Activated effector memory CD4-positive, alpha-beta T cell treated with anti-CD3 and anti-CD28 coated beads, Interleukin-2, amount 50 U/mL, for 16 hours (primary cell): ENCODE measurements around the gene MGAT5B.
"Not testable (repeated sequence)": the region's sequence is repeated elsewhere in the genome, so short reads cannot be mapped to it uniquely, and the experiment has no call there.

Experiments used
- DNase-seq: peaks from one replicate; pipeline ENCODE4 v3.0.0-alpha.2; 2020

Gene MGAT5B

GRCh38 chr17:76849160-76849559 is 19.0 kb upstream of the MGAT5B start:
- not testable (repeated sequence) for DNase-seq

- DNase-seq = no peak
Observed at GRCh38 chr17:76852843-76853242, 15.4 kb upstream of the MGAT5B start.

GRCh38 chr17:76855105-76855504 is 13.1 kb upstream of the MGAT5B start:
- no peak for DNase-seq

- DNase-seq = no peak
Observed at GRCh38 chr17:76862079-76862478, 6.1 kb upstream of the MGAT5B start.

- DNase-seq = no peak
Observed at GRCh38 chr17:76862494-76862893, 5.7 kb upstream of the MGAT5B start.

GRCh38 chr17:76864024-76864423 is 4.2 kb upstream of the MGAT5B start:
- DNase-seq = no peak

GRCh38 chr17:76865174-76865573 is 3.0 kb upstream of the MGAT5B start:
- no peak for DNase-seq

- no peak for DNase-seq
Observed at GRCh38 chr17:76866203-76866602, 2.0 kb upstream of the MGAT5B start.

- no peak for DNase-seq
Observed at GRCh38 chr17:76866774-76867577, 1.2 kb upstream of the MGAT5B start.

- no peak for DNase-seq
Observed at GRCh38 chr17:76867578-76868175, 527 bp upstream of the MGAT5B start.

- DNase-seq = no peak
Observed at GRCh38 chr17:76868669-76869495, 678 bp downstream of the MGAT5B start.

- DNase-seq = no peak
Observed at GRCh38 chr17:76869496-76870376, 1.5 kb downstream of the MGAT5B start.

GRCh38 chr17:76870377-76870714 is 2.1 kb downstream of the MGAT5B start:
- no peak for DNase-seq

GRCh38 chr17:76871668-76872067 is 3.5 kb downstream of the MGAT5B start:
- DNase-seq = no peak

- no peak for DNase-seq
Observed at GRCh38 chr17:76872221-76872873, 4.1 kb downstream of the MGAT5B start.

- DNase-seq = no peak
Observed at GRCh38 chr17:76872874-76873221, 4.6 kb downstream of the MGAT5B start.

- DNase-seq = no peak
Observed at GRCh38 chr17:76873856-76874255, 5.7 kb downstream of the MGAT5B start.

GRCh38 chr17:76877437-76877836 is 9.2 kb downstream of the MGAT5B start:
- no peak for DNase-seq

- no peak for DNase-seq
Observed at GRCh38 chr17:76878568-76878967, 10.4 kb downstream of the MGAT5B start.

GRCh38 chr17:76879254-76879653 is 11.1 kb downstream of the MGAT5B start:
- DNase-seq = no peak

GRCh38 chr17:76879691-76880090 is 11.5 kb downstream of the MGAT5B start:
- DNase-seq = no peak

GRCh38 chr17:76880268-76880667 is 12.1 kb downstream of the MGAT5B start:
- no peak for DNase-seq
